HG03521 (cell line): ENCODE measurements around the gene CD177.
"Not testable (repeated sequence)": the region's sequence is repeated elsewhere in the genome, so short reads cannot be mapped to it uniquely, and the experiment has no call there.

ENCODE experiments used
- ATAC-seq: cut with Tn5 transposase; IDR thresholded peaks from one replicate; pipeline ENCODE4 v1.9.1; 2021; ENCODE audit warnings: mild to moderate bottlenecking, moderate library complexity; ENCODE audit not compliant: unreplicated experiment

The CD177 gene

DNA sequence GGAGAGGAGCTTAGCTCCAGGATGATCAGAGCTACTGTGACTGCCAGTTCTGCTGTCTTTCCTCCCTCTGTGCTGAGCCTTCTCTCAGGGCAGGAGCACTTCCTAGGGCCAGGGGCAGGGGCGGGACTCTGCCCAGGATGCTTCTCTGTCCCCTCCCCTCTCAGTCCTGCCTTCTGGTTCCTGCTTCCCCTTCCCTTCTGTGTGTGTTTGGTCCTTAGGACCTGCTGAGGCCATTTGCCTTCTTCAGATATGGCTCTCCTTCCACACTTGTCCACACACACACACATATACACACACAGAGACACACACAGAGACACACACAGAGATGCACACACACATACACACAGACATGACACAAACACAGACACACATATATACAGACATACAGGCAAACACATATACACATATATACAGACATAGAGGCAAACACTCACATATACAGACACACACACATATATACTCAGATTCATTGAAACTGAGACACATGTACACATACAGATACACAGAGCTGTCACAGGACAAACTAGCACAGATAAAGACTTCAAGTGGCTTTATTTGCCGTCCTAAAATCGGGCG is 22.0 kb upstream of the CD177 start:
- no peak for ATAC-seq

DNA sequence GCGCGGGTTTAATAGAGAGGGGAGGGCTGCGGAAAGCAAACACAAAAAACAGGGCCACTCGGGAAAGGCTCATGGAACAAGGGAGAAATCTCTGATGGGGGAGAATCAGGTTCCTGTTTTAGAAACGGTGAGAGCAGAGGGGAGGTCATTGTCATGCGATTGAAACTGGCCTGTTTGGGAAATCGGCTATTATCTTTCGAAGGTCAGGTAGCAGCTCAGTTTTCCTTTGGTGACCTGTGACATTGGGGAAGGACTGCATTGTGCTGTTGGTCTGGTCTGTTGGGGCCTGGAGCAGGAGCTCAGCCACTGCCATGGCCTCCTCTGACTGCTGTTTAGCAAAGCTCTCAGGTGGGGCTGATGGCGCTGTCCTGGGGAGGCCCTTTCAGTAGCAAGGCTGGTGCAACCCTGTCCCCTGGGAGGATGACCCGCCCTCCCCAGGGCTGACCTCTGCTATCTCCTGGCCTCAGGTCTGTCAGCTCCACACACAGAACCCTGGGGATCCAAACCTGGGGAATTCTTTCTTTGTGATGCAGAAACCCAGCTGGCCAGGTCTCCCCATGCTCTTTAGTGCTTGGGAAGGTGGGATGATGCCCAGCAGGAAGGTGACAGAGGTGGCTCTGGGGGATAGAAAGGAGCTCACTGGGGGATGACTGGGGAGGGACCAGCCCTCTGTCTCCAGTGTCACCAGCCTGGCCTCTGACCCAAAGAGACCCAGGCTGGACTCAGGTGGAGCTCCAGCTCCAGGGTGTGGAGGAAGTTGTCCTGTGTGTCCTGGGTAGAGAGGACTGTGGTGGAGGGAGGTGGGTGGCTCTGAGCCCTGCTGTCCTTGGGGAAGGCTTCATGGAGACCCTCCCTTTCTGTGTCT is 21.2 kb upstream of the CD177 start:
- no peak for ATAC-seq

DNA sequence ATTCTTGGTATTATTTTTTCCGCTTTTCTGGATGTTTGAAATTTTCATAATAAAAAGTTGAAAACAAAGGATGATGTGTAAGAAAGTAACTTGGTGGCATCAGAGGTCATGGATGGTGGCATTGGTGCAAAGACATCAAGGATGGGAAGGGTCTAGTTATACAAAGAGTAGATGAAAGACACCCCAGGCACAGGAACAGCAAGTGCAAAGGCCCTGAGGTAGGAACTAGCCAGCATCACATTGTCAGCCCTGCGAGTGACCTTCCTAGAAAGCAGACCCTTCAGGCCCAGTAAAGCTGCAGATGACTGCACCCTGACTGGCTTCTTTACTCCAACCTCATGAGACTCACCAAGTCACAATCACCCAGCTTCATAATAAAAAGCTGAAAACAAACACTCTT is 17.0 kb upstream of the CD177 start:
- ATAC-seq, result not testable (repeated sequence)

DNA sequence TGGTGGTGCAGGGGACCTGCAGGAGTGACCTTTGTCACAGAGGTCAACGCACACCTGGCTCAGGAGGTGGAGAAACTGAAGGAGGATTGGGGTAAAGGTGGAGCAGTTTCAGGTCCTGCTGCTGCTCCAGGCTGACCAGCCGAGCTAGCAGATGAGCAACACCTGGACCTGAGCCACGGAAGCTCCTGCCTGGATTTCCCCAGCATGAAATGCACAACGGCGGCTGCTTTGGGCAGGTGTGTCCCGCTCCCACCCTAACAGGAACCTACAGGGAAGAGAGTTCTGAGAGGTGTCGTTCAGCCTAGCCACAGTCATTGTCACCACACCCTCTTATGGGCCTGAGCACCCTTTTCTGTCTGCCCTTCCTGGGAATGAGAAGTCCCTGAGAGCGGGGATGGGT is 15.7 kb upstream of the CD177 start:
- ATAC-seq, result no peak

DNA sequence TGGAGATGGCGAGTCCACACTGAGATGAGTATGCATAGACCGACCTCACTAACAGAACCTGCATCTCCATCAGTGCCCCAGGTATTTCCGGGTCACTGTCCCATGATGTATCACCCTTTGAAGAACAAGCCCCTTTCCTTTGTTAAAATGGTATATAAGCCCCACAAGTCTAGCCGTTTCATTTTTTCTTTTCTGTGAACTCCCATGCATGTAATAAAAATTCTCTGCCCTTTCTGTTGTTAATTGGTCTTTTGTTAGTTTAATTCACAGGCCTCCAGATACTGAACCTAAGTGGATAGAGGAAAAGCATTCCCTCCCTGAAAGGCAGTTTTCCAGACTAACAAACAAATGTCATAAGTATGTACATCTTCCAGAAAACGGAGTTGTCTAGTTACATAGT is 15.0 kb upstream of the CD177 start:
- no peak for ATAC-seq

DNA sequence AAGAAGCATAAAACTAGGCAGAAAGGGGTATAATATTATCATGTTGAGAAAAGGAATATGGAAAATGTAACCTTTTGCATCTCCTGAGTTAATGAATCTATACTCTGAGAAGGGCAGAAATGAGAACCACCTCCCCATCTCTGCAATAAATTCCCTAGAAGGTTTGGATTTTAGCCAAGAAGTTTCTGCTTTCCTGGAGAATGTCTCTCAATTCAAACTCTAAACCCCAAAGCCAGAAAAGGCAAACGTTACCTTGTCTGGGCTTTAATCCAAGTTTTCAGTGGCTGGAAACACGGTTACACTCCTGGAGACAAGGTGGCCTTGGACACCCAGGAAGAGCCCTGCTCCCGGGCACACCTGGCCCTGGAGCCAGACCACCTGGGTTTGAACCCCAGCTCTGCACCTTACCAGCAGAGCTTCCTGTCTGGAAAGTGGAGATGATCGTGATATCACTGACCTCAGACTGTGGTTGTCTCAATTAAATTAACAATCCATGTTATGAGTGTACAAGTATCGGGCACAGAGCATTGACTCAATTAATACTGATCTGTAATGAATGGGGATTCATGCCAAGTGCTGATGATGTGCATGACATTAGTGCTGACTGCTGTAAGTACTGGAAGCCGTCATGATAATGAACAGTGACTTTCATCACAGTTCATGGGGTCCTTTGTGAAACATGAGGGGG is 14.1 kb upstream of the CD177 start:
- ATAC-seq, result not testable (repeated sequence)

DNA sequence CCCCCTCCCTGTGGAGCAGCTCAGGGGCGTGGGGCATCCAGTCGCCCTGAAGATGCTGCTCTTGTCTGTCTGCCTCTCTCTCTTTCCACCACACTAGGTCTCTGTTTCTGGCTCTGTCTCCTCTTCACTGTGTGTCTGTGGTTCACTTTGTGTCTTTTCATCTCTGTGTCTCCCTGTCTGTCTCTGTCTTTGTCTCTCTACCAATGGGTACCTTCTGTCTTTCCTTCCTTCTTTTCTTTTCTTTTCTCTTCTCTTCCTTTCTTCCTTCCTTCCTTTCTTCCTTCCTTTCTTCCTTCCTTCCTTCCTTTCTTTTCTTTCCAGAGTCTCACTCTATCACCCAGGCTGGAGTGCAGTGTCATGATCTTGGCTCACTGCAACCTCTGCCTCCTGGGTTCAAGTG is 13.4 kb upstream of the CD177 start:
- ATAC-seq, result not testable (repeated sequence)

DNA sequence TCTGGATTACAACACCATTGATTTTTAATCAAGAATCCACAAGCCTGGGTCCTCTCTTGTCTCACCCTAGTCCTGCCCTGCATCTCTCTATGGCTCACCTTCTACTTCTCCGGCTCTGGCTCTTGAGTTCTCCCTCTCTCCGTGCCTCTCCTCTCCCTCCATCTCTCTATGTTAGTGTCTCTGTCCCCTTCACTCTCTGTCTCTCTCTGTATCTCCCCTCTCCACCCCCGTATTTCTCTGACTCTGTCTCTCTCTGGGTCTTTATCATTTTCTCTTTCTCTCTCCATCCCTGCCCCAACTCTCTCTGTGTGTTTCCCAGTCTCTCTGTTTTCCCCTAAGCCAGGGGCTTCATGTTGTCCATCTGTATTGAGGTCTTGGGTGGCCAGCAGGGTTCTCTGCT is 12.4 kb upstream of the CD177 start:
- not testable (repeated sequence) for ATAC-seq

DNA sequence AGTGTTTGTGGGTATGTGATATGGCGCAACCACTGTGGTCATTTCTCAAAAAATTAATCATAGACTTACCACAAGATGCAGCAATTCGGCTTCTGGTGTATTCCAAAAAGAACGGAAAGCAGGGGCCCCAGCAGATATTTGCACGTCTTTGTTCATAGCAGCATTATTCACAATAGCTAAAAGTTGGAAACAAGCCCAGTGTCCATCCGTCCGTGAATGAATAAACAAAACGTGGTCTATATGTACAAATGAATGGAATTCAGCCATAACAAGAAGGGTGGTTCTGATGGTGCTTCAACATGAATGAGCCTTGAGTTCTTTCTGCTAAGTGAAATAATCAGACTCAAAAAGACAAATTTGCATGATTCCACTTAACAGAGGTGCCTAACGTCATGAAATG is 11.4 kb upstream of the CD177 start:
- ATAC-seq, result not testable (repeated sequence)

DNA sequence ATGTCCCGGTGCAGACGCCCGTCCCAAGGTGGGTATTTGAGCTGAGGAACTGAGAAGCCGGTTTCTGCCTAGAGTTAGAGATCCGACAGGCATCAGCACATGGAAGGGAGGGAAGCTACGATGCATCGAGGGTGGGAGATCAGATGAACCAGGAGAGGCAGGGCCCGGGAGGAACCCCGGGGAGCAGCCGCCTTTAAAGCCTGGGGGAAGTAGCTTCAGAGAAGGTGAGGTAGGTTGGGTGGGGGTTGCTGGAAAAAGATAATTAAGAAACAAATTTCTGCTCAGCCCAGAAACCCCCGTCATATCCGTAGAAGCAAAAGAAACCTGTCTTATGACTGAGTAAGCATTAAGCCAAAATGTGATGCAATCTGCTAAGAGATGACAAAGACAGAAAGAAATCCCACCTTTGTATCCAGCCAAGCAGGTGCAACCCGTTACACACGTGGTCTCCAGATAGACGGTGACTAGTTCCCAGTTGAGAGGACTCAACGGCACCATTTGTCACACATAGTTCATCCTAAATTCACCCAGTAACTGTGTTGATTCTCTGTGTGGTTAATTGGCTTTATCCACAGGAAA is 9.1 kb upstream of the CD177 start:
- ATAC-seq, result not testable (repeated sequence)

DNA sequence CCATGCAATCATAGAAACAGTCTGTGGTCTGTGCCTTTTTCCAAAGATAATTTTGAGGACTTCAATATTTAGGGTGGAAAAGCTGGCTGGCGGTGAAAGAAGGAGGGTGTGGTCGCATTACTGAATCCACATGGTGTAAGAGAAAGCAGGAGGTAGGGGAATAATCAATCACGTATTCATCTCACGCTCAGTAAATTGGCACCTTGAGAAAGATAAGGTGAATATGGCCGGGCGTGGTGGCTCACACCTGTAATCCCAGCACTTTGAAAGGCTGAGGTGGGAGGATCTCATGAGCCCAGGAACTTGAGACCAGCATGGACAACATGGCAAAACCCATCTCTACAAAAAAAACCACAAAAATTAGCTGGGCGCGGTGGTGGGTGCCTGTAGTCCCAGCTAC is 3.7 kb upstream of the CD177 start:
- not testable (repeated sequence) for ATAC-seq

DNA sequence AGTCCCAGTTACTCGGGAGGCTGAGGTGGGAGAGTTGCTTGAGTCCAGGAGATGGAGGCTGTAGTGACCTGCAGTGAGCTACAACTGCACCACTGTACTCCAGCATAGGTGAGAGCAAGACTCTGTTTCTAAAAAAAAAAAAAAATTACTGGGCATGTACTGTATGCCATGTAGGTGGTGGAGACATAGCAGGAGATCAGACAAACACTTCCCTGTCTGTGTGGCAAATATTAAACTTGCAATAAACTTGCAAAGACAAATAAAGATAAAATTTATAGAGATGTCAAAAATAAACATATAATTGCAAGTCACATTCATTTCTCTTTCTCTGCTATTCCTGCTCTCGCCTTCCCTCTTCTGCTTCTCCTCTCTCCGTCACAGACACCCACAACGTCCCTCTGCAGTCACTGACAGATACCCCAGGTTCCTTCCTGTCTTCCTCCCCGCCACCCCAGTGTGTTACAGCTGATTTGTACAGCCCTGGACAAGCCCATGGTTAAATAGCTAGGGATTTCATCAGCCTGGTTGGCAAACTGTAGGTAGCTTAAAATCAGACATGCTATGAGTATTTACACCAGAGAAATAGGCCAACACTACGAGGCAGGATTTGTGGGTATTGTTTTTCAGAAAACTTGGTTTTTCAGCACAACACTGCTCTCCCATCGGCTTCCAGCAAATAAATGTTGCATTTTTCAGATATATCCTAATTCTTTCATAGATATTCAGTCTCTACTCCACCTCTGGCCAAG is 1.3 kb upstream of the CD177 start:
- no peak for ATAC-seq

DNA sequence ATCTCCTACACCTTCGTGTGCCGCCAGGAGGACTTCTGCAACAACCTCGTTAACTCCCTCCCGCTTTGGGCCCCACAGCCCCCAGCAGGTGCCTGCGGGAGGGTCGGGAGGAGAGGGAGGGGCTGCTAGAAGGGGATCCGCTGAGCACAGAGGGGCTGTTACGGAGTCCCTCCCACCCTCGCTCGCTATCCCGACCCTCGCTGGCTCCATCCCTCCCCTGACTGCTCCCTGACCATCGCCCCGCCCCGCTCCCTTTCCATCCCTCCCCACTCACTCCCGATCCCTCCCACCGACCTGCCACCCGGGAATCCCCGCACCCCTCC is 780 bp downstream of the CD177 start:
- no peak for ATAC-seq

DNA sequence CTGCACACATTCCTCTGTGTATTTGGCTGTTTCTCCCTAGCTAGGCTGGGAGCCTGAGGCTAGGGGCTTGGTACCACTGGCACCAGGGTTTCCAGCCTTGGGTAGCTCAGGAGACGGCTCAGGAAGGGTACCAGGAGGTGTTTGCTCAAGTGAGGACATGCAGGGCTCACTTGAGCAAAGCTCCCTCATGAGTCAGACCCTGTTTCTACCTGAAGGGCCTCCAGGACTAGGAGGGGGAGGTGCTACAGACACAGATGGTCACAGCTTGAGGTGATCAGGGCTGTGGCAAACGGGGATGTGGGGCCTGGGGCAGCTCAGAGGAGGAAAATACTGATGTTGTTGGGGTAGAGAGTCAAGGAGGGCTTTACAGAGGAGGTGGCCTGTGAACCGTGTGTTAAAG is 3.3 kb downstream of the CD177 start:
- not testable (repeated sequence) for ATAC-seq

DNA sequence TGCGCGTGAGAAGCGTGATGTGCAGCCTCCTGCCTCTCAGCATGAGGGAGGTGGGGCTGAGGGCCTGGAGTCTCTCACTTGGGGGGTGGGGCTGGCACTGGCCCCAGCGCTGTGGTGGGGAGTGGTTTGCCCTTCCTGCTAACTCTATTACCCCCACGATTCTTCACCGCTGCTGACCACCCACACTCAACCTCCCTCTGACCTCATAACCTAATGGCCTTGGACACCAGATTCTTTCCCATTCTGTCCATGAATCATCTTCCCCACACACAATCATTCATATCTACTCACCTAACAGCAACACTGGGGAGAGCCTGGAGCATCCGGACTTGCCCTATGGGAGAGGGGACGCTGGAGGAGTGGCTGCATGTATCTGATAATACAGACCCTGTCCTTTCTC is 8.7 kb downstream of the CD177 start:
- no peak for ATAC-seq

DNA sequence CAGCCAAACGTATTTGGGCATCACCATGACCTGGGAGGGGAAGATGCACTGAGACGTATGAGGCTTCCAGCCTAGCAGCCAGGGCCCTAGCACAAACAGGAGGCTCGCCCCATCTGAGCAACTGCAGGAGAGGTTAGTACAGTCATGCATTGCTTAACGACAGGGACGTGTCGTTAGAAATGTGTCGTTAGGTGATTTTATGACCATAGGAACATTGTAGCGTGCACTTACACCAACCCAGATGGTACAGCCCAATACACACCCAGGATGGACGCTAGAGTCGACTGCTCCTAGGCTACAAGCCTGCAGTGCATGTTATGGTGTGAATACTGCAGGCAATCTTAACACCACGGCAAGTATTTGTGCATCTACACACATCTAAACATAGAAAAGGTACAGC is 9.3 kb downstream of the CD177 start:
- no peak for ATAC-seq

DNA sequence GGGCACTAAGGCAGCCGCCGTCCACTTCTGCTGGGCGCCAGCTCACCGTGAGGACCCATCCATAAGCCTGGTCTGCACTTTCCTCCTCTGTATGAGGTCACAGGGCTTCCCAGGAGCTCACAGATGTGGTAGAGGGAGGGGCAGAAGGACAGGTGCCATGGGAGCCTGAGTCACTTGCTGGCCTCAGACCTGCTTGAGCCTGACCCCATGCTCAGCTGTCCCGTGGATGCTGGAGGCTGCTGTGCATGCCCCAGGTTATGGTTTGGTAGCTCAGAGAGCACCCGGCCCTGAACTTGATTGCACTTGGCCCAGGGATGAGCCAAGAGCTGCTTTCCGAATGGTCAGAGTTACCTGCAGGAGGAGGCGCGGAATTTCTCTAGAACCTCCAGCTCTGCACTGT is 12.2 kb downstream of the CD177 start:
- ATAC-seq, result not testable (repeated sequence)

DNA sequence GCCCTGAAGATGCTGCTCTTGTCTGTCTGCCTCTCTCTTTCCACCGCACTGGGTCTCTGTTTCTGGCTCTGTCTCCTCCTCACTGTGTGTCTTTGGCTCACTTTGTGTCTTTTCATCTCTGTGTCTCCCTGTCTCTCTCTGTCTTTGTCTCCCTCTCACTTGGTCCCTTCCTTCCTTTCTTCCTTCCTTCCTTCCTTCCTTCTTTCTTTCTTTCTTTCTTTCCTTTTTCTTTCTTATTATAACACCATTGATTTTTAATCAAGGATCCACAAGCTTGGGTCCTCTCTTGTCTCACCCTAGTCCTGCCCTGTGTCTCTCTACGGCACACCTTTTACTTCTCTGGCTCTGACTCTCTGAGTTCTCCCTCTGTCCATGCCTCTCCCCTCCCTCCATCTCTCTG is 14.3 kb downstream of the CD177 start:
- no peak for ATAC-seq

DNA sequence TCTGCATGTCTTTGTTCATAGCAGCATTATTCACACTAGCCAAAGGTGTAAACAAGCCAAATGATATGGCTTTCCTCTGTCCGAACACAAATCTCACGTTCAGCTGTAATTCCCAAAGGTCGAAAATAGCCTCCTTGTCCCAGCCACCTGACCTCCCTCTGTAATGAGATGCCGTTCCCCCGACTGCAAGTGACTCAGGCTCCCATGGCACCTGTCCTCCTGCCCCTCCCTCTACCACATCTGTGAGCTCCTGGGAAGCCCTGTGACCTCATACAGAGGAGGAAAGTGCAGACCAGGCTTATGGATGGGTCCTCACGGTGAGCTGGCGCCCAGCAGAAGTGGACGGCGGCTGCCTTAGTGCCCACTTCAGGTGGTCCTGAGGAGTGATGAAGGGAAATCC is 15.4 kb downstream of the CD177 start:
- not testable (repeated sequence) for ATAC-seq

DNA sequence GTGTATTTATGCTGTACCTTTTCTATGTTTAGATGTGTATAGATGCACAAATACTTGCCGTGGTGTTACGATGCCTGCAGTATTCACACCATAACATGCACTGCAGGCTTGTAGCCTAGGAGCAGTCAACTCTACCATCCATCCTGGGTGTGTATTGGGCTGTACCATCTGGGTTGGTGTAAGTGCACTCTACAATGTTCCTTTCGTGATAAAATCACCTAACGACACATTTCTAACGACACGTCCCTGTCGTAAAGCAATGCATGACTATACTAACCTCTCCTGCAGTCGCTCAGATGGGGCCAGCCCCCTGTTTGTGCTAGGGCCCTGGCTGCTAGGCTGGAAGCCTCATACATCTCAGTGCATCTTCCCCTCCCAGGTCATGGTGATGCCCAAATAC is 18.4 kb downstream of the CD177 start:
- ATAC-seq, result no peak

DNA sequence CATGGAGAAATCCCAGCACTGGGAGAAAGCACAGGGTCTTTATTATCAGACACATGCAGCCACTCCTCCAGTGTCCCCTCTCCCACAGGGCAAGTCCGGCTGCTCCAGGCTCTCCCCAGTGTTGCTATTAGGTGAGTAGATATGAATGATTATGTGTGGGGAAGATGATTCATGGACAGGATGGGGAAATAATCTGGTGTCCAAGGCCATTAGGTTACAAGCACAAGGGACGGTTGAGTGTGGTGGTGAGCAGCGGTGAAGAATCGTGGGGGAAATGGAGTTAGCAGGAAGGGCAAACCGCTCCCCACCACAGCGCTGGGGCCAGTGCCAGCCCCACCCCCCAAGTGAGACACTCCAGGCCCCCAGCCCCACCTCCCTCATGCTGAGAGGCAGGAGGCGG is 19.0 kb downstream of the CD177 start:
- no peak for ATAC-seq
